GM12878 (cell line): ENCODE data around the gene HBA2. TPM values are rescaled to one million over a fixed set of nuclear protein-coding genes. Genes with fewer than 3 reads are reported as not detected.

Experiments
- ATAC-seq: fragments of 200-7000 bp; cut with Tn5 transposase; 3 replicates; pipeline ENCODE4 v1.9.1; 2020; ENCODE audit warnings: mild to moderate bottlenecking, moderate library complexity
- BruUV-seq: library from RNA; stranded (reverse); fragments of 400-500 nt; replicated peaks from 2 replicates; lab custom pipeline; 2021; lab: Mats Ljungman, UMichigan
- CTCF ChIA-PET: fragments of 300-600 bp; sonication (Branson Sonifier 250); formaldehyde crosslinking; extraction: SDS; loops from one replicate; lab custom pipeline; 2021; ENCODE audit warnings: inconsistent platforms; lab: Yijun Ruan, JAX
- POLR2A ChIA-PET: fragments of 350-600 bp; formaldehyde crosslinking; extraction: SDS; loops from one replicate; lab custom pipeline; 2021; ENCODE audit warnings: inconsistent platforms; lab: Charles Lee
- RAD21 ChIA-PET: fragments of 300-600 bp; sonication (Branson Sonifier 250); formaldehyde crosslinking; loops from one replicate; lab custom pipeline; 2023; ENCODE audit warnings: antibody characterized with exemption; ENCODE audit not compliant: unreplicated experiment; lab: Charles Lee
- SMC1A ChIA-PET: fragments of 300-600 bp; sonication (Branson Sonifier 250); formaldehyde crosslinking; loops from one replicate; lab custom pipeline; 2023; ENCODE audit not compliant: unreplicated experiment, uncharacterized antibody; lab: Charles Lee
- DNase-seq: peaks from one replicate; pipeline ENCODE4 v3.0.0-alpha.2; 2011; ENCODE audit warnings: low read depth, low spot score
- FAIRE-seq: peaks from 3 replicates; lab custom pipeline; 2011; peaks lifted over from hg19 to GRCh38; lab: Jason Lieb, UNC
- H2AFZ ChIP-seq: 2 replicates; pipeline ENCODE4 v1.6.0; 2011; ENCODE audit warnings: low read depth, low read length, control low read depth; ENCODE audit not compliant: control insufficient read depth
- H3K27ac ChIP-seq: 2 replicates; pipeline ENCODE4 v1.5.1; 2011; ENCODE audit warnings: control low read depth; ENCODE audit not compliant: control insufficient read depth, insufficient read depth
- H3K27me3 ChIP-seq, 2 experiments: replicated peaks in 1 of 2; 2 replicates each; pipeline versions ENCODE4 v1.6.0 to v1.6.1; 2011; ENCODE audit warnings: low read length in 1 of 2; ENCODE audit not compliant: control insufficient read depth in 2 of 2, insufficient read depth in 2 of 2
- H3K36me3 ChIP-seq, 2 experiments: 2 replicates each; pipeline ENCODE4 v1.5.1; 2011; ENCODE audit warnings: low read length in 1 of 2; ENCODE audit not compliant: control insufficient read depth in 2 of 2, insufficient read depth in 2 of 2
- H3K4me1 ChIP-seq: 2 replicates; pipeline ENCODE4 v1.6.1; 2011; ENCODE audit warnings: mild to moderate bottlenecking, low read length, moderate library complexity, mixed read lengths; ENCODE audit not compliant: control insufficient read depth, insufficient read depth
- H3K4me2 ChIP-seq: 2 replicates; pipeline ENCODE4 v1.6.0; 2011; ENCODE audit warnings: control low read depth; ENCODE audit not compliant: control insufficient read depth, insufficient read depth
- H3K4me3 ChIP-seq: fragments of 200-600 bp; sonication (generic); 2 replicates; pipeline ENCODE4 v1.5.1; 2016
- H3K79me2 ChIP-seq: 2 replicates; pipeline ENCODE4 v1.6.0; 2011; ENCODE audit warnings: low read length; ENCODE audit not compliant: control insufficient read depth, insufficient read depth
- H3K9ac ChIP-seq: 2 replicates; pipeline ENCODE4 v1.8.0; 2011; ENCODE audit warnings: low read length, control low read depth, mixed read lengths; ENCODE audit not compliant: control insufficient read depth, insufficient read depth
- H3K9me3 ChIP-seq: replicated peaks from 3 replicates; pipeline ENCODE4 v1.5.1; 2011; ENCODE audit warnings: mild to moderate bottlenecking, low read length; ENCODE audit not compliant: control insufficient read depth, insufficient read depth
- H4K20me1 ChIP-seq: 2 replicates; pipeline ENCODE4 v1.6.0; 2011; ENCODE audit not compliant: control insufficient read depth, insufficient read depth
- BMI1 ChIP-seq: fragments of 450-650 bp; IDR thresholded peaks from 2 replicates; pipeline ENCODE4 v1.6.1; 2016; ENCODE audit warnings: mild to moderate bottlenecking, moderate library complexity, borderline replicate concordance
- CREM ChIP-seq: IDR thresholded peaks from 2 replicates; pipeline ENCODE4 v1.6.1; 2014; ENCODE audit warnings: antibody characterized with exemption, low read depth
- EED ChIP-seq: sonication (generic); IDR thresholded peaks from 2 replicates; pipeline ENCODE4 v1.6.1; 2016; ENCODE audit warnings: antibody characterized with exemption, low read depth
- EP300 ChIP-seq, 2 experiments: fragments of 150-350 bp in 1 of 2; IDR thresholded peaks; 2 replicates each; pipeline ENCODE4 v1.6.1; 2011 to 2012; ENCODE audit warnings: low read depth in 2 of 2, low read length in 2 of 2, borderline replicate concordance in 1 of 2, improper control_type of control experiment in 1 of 2, inconsistent platforms in 1 of 2; ENCODE audit not compliant: control insufficient read depth in 1 of 2
- JUND ChIP-seq: IDR thresholded peaks from 2 replicates; pipeline ENCODE4 v1.6.1; 2012; ENCODE audit warnings: low read depth, mild to moderate bottlenecking, low read length, improper control_type of control experiment, moderate library complexity
- PAX5 ChIP-seq: IDR thresholded peaks from 2 replicates; pipeline ENCODE4 v1.6.1; 2011; ENCODE audit warnings: low read depth, low read length, borderline replicate concordance
- RBBP5 ChIP-seq: fragments of 200-600 bp; sonication (generic); conservative IDR thresholded peaks from 2 replicates; pipeline ENCODE4 v1.6.1; 2016
- STAT3 ChIP-seq: IDR thresholded peaks from 2 replicates; pipeline ENCODE4 v1.6.1; 2011; ENCODE audit warnings: low read depth, low read length, improper control_type of control experiment
- SUZ12 ChIP-seq: fragments of 200-600 bp; sonication (generic); IDR thresholded peaks from one replicate; pipeline ENCODE4 v1.6.1; 2018; ENCODE audit warnings: antibody characterized with exemption, mild to moderate bottlenecking; ENCODE audit not compliant: unreplicated experiment
- TCF7 ChIP-seq: IDR thresholded peaks from 2 replicates; pipeline ENCODE4 v1.6.1; 2014; ENCODE audit warnings: antibody characterized with exemption, borderline replicate concordance
- WGBS: methylation state at CpG from one replicate; pipeline ENCODE4 v1.1.6; 2016; ENCODE audit warnings: low lambda C conversion rate; ENCODE audit not compliant: insufficient replicate concordance, insufficient coverage; ENCODE audit errors: missing lambda C conversion rate; 5-methylcytosine and 5-hydroxymethylcytosine counted together
- in situ Hi-C: fragments of 300-500 bp; cut with MboI; formaldehyde crosslinking; loops from 9 replicates; pipeline ENCODE4 v1.14.3; 2018; ENCODE audit warnings: mixed read lengths
- intact Hi-C: fragments of 100-400 bp; cut with micrococcal nuclease; formaldehyde crosslinking; loops from one replicate; pipeline ENCODE4 v1.14.2; 2022; ENCODE audit not compliant: unreplicated experiment
- polyA plus RNA-seq, 11 experiments: library from polyadenylated mRNA; depleted of rRNA in 4 of 11; unstranded in 6 of 11; stranded (reverse) in 5 of 11; fragments of >200 nt; fragmentation: Nextera tagmentation in 4 of 11; fragmentation: Illumina TruSeq in 1 of 11; extraction: Ambion mirVana in 4 of 11; extraction: Trizol in 1 of 11; gene quantifications; 1 replicate in 1 of 11; 2 replicates in 10 of 11; pipeline versions ENCODE4 v1.2.1 to v1.2.3, GENCODE V29; 2011 to 2016; ENCODE audit warnings: inconsistent platforms in 2 of 11, missing spikeins in 2 of 11, low read depth in 1 of 11
- total RNA-seq, 4 experiments: library from RNA; depleted of rRNA in 3 of 4; stranded (reverse); fragments of >200 nt in 3 of 4; fragmentation: Illumina TruSeq in 1 of 4; extraction: Trizol in 1 of 4; gene quantifications; 2 replicates each; pipeline versions ENCODE4 v1.2.1 to v1.2.3, GENCODE V29; 2013 to 2021
- TF ChIP-seq, protein P1 (sequence below): fragments of 450-650 bp; IDR thresholded peaks from 2 replicates; pipeline ENCODE4 v1.6.1; 2014; ENCODE audit warnings: mild to moderate bottlenecking
- TF ChIP-seq, protein P2 (sequence below): fragments of 450-650 bp; IDR thresholded peaks from 2 replicates; pipeline ENCODE4 v1.6.1; 2017; ENCODE audit warnings: mild to moderate bottlenecking, moderate library complexity

Gene HBA2
- total and polyA plus RNA-seq, 10 of the 15 experiments (the other 5 are each of a cell fraction or from before 2014, with no cell fraction given), result 0.30 to 0.96 (median 0.92) TPM; not detected in 7

DNA sequence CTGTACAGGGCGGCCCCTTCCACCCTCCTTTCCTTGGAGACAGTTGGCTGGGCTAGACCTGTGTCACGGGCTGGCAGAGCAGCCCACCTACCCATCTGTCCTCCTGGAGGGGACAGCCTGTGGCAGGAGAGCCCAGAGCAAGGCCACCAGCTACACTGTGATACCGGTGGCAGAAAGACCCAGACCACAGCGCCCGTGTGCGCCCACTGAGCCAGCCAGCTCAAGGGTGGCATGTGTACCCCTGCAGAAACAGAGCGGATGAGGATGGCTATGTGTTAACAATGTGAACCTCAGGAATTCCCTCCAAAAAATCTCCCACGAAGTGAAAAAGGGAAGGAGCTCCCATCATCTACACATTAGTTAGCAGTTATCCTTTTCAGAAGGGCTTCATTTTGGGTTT lies 14.7 kb downstream of the HBA2 start:
- Histone ChIP-seq H3K36me3 (peaks cover 16 to 17% of the 10 kb centered on the region in 2 experiments), H2AFZ (no peak overlapping the region), H3K9me3 (no peaks in the 10 kb centered on the region), H3K4me2 (no peak overlapping the region), H3K4me1 (no peaks in the 10 kb centered on the region), H3K4me3 (no peak overlapping the region), H3K27me3 (no peaks in the 10 kb centered on the region), H4K20me1 (no peaks in the 10 kb centered on the region), H3K79me2 (no peaks in the 10 kb centered on the region), H3K27ac (no peak overlapping the region), H3K9ac (no peak overlapping the region)
- TF ChIP-seq JUND, result no peak
- no peak for TF ChIP-seq EP300 (IDR thresholded peaks at IDR 0.05; ENCODE audit: borderline replicate concordance in 1 of 2, control insufficient read depth in 1 of 2, low read depth in 2 of 2, low read length in 2 of 2)
- TF ChIP-seq SUZ12, result no peak
- TF ChIP-seq, protein P1, sequence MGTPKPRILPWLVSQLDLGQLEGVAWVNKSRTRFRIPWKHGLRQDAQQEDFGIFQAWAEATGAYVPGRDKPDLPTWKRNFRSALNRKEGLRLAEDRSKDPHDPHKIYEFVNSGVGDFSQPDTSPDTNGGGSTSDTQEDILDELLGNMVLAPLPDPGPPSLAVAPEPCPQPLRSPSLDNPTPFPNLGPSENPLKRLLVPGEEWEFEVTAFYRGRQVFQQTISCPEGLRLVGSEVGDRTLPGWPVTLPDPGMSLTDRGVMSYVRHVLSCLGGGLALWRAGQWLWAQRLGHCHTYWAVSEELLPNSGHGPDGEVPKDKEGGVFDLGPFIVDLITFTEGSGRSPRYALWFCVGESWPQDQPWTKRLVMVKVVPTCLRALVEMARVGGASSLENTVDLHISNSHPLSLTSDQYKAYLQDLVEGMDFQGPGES, result no peak
- TF ChIP-seq, protein P2, sequence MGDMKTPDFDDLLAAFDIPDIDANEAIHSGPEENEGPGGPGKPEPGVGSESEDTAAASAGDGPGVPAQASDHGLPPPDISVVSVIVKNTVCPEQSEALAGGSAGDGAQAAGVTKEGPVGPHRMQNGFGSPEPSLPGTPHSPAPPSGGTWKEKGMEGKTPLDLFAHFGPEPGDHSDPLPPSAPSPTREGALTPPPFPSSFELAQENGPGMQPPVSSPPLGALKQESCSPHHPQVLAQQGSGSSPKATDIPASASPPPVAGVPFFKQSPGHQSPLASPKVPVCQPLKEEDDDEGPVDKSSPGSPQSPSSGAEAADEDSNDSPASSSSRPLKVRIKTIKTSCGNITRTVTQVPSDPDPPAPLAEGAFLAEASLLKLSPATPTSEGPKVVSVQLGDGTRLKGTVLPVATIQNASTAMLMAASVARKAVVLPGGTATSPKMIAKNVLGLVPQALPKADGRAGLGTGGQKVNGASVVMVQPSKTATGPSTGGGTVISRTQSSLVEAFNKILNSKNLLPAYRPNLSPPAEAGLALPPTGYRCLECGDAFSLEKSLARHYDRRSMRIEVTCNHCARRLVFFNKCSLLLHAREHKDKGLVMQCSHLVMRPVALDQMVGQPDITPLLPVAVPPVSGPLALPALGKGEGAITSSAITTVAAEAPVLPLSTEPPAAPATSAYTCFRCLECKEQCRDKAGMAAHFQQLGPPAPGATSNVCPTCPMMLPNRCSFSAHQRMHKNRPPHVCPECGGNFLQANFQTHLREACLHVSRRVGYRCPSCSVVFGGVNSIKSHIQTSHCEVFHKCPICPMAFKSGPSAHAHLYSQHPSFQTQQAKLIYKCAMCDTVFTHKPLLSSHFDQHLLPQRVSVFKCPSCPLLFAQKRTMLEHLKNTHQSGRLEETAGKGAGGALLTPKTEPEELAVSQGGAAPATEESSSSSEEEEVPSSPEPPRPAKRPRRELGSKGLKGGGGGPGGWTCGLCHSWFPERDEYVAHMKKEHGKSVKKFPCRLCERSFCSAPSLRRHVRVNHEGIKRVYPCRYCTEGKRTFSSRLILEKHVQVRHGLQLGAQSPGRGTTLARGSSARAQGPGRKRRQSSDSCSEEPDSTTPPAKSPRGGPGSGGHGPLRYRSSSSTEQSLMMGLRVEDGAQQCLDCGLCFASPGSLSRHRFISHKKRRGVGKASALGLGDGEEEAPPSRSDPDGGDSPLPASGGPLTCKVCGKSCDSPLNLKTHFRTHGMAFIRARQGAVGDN, result no peak
- TF ChIP-seq PAX5, result no peak
- no peak for TF ChIP-seq EED
- no peak for TF ChIP-seq CREM
- no peak for TF ChIP-seq STAT3
- no peak for TF ChIP-seq RBBP5
- no peak for TF ChIP-seq TCF7
- TF ChIP-seq BMI1, result no peak
- DNase-seq, result no peak
- CTCF ChIA-PET, result interaction anchor here (0.6 kb wide), 1 partner anchor 175 kb away, joined by 4 read pairs; no protein-coding TSS in a partner anchor
- in situ Hi-C loops (no loop called here), intact Hi-C loops (no loop called here)
- POLR2A ChIA-PET, result interaction anchor here (1.1 kb wide), 1 partner anchor 9 kb away, joined by 3 read pairs; no protein-coding TSS in a partner anchor
- RAD21 ChIA-PET, result interaction anchor here (0.6 kb wide), 1 partner anchor 90 kb away, joined by 3 read pairs; no protein-coding TSS in a partner anchor
- no peak for FAIRE-seq
- no TSS peak for BruUV-seq
- SMC1A ChIA-PET, result no interaction called here
- WGBS, result over 99% methylated on average over 8 of the region's 8 CpGs
- ATAC-seq, result no peak
